ENCODE results near the gene NPY.

- TF ChIP-seq, protein P1, sequence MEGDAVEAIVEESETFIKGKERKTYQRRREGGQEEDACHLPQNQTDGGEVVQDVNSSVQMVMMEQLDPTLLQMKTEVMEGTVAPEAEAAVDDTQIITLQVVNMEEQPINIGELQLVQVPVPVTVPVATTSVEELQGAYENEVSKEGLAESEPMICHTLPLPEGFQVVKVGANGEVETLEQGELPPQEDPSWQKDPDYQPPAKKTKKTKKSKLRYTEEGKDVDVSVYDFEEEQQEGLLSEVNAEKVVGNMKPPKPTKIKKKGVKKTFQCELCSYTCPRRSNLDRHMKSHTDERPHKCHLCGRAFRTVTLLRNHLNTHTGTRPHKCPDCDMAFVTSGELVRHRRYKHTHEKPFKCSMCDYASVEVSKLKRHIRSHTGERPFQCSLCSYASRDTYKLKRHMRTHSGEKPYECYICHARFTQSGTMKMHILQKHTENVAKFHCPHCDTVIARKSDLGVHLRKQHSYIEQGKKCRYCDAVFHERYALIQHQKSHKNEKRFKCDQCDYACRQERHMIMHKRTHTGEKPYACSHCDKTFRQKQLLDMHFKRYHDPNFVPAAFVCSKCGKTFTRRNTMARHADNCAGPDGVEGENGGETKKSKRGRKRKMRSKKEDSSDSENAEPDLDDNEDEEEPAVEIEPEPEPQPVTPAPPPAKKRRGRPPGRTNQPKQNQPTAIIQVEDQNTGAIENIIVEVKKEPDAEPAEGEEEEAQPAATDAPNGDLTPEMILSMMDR (IDR thresholded peaks at IDR 0.05), result no peak
- no peak for TF ChIP-seq POLR2AphosphoS5 (IDR thresholded peaks at IDR 0.05)
Measured at GRCh38 chr7:24319209-24319608, 35.2 kb downstream of the NPY start.

Data from transverse colon (tissue), 4 donors.